ENCODE data around the gene MVB12B. TPM values are rescaled to one million over a fixed set of nuclear protein-coding genes. Genes with fewer than 3 reads are reported as not detected.

Gene MVB12B
- total and polyA plus RNA-seq, 2 of the 4 experiments (the other 2 are of a cell fraction) = 2.0 to 4.0 TPM

DNA sequence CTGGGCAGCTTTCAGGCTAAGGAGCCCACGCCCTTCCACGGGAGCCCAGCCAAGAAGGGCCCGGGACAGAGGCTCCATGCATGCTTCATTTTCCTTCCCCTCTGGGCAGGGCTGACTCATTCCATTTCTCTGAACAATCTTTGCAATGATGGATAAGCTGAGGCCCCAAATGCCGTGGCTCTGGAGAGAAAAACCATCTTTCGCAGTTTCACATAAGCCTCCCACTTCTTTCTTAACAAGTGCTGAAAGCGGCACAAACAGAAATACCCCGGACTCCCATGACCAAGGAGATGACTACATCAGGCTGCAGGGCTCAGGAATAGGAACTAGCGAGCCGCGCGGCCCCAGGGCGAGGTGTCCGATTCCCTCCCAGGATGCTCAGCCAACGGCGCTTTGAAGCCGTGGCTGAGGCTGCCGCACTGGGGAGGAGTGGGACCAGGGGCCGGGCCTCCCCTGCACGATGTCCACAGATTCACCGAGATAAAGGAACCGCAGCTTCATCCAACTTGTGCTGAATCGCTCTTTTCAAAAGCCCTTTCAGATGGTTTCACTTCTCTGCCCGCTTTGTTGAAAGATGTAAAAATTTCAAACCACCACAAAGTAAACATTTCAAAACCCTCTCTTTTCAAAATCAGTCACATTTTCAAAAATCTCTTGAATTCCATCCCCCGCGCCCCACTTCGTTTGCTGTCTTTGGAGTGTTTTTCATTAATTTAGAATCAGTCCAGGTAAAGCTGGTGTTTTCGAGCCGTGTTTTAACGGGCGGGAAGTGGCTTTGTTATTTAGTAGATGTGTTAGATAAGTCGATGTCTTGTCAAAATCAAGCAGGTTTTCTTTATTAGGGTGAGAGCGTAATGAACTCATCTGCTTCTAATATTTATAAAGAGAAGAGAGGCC lies 190.6 kb downstream of the MVB12B start (continued):
- TF ChIP-seq MAZ (IDR thresholded peaks at IDR 0.05; ENCODE audit: borderline replicate concordance, low read depth, low read length) (no peak), POLR2A (IDR thresholded peaks at IDR 0.05; ENCODE audit: low read depth, low read length) (no peak)

DNA sequence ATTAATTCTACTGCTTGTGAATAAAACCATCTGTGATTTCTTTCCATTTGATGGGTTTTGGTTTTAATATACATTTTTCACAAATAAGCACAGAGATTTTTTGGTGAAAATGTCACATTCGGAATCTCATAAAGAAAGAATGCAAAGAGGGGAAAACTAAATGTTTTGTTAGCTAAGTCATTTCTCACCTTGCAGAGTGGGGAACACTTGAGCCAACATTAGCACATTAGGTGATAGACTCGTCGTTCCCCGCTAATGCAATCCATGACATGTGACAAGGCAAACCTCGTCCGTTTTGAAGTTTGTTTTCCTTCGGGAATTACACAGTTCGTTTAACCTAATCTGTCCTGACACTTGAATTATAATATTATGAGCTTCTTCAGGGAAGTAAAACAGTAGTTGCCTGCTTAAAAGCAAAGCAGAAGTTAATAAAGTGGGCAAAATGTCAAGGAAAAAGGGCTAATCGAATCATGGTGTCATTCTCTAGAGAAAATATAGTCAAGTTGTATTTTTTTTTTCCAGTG lies 191.3 kb downstream of the MVB12B start:
- Histone ChIP-seq H4K8ac (ENCODE audit: low read depth in 2 of 2, low read length in 2 of 2) (no peak overlapping the region), H4K5ac (ENCODE audit: low read depth, low read length) (no peak overlapping the region), H3K4me2 (ENCODE audit: low read depth, low read length) (peak overlapping the region; percentile 73), H2BK5ac (ENCODE audit: low read depth, low read length, poor library complexity, severe bottlenecking) (no peak overlapping the region), H2BK20ac (ENCODE audit: low read depth, low read length) (no peak overlapping the region), H4K91ac (ENCODE audit: insufficient read depth, low read depth, low read length) (no peak overlapping the region), H3K18ac (ENCODE audit: low read depth, low read length) (no peak overlapping the region), H3K36me3 (ENCODE audit: control insufficient read depth, insufficient read depth, low read length) (no peaks in the 10 kb centered on the region), H3K4me1 (ENCODE audit: control insufficient read depth, insufficient read depth, low read length) (peaks cover 2% of the 10 kb centered on the region; the same call in 1 of the 2 replicates), H3K4me3 (ENCODE audit: insufficient read depth, low read depth, low read length) (no peak overlapping the region), H2BK120ac (ENCODE audit: low read depth, low read length) (no peak overlapping the region), H4K20me1 (ENCODE audit: insufficient read depth, low read length) (no peaks in the 10 kb centered on the region; the same call in 1 of the 2 replicates), H3K79me1 (ENCODE audit: low read depth in 1 of 2, low read length in 2 of 2) (no peaks in the 10 kb centered on the region), H3K27ac (ENCODE audit: insufficient read depth, low read length) (no peak overlapping the region), H2AK5ac (ENCODE audit: low read depth, low read length) (no peak overlapping the region), H3K56ac (ENCODE audit: extremely low read depth, insufficient read depth, low read length) (no peak overlapping the region), H2AK9ac (replicated peaks; ENCODE audit: low read depth, low read length, poor library complexity) (no peak overlapping the region), H3K9me3 (ENCODE audit: control insufficient read depth, insufficient read depth, low read length) (no peaks in the 10 kb centered on the region), H3K14ac (replicated peaks; ENCODE audit: low read depth, low read length) (no peak overlapping the region), H2BK15ac (ENCODE audit: low read depth, low read length) (no peak overlapping the region), H3K23ac (ENCODE audit: low read depth, low read length) (no peak overlapping the region), H3K27me3 (ENCODE audit: control insufficient read depth, insufficient read depth, low read length) (peaks cover 58% of the 10 kb centered on the region), H3K4ac (ENCODE audit: low read depth, low read length) (no peak overlapping the region), H3K9ac (ENCODE audit: low read depth, low read length) (no peak overlapping the region), H3K9me1 (ENCODE audit: insufficient read depth, low read length) (no peaks in the 10 kb centered on the region), H2AFZ (replicated peaks; ENCODE audit: low read length, poor library complexity) (no peak overlapping the region)
- in situ Hi-C loops (cut with MboI; ENCODE audit: low sequenced_read_pairs) (no loop called here), dilution Hi-C loops (cut with HindIII; ENCODE audit: low sequenced_read_pairs, unreplicated experiment) (no loop called here), intact Hi-C loops (cut with micrococcal nuclease) (no loop called here)
- no TSS peak for BruUV-seq (replicated peaks)
- no peak for TF ChIP-seq SMC3 (IDR thresholded peaks at IDR 0.05; ENCODE audit: low read depth, low read length)
- no peak for TF ChIP-seq MXI1 (IDR thresholded peaks at IDR 0.05; ENCODE audit: borderline replicate concordance, low read depth, low read length)
- TF ChIP-seq, protein P1, sequence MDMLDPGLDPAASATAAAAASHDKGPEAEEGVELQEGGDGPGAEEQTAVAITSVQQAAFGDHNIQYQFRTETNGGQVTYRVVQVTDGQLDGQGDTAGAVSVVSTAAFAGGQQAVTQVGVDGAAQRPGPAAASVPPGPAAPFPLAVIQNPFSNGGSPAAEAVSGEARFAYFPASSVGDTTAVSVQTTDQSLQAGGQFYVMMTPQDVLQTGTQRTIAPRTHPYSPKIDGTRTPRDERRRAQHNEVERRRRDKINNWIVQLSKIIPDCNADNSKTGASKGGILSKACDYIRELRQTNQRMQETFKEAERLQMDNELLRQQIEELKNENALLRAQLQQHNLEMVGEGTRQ (IDR thresholded peaks at IDR 0.05; ENCODE audit: low read depth, low read length) = no peak
- TF ChIP-seq, protein P2, sequence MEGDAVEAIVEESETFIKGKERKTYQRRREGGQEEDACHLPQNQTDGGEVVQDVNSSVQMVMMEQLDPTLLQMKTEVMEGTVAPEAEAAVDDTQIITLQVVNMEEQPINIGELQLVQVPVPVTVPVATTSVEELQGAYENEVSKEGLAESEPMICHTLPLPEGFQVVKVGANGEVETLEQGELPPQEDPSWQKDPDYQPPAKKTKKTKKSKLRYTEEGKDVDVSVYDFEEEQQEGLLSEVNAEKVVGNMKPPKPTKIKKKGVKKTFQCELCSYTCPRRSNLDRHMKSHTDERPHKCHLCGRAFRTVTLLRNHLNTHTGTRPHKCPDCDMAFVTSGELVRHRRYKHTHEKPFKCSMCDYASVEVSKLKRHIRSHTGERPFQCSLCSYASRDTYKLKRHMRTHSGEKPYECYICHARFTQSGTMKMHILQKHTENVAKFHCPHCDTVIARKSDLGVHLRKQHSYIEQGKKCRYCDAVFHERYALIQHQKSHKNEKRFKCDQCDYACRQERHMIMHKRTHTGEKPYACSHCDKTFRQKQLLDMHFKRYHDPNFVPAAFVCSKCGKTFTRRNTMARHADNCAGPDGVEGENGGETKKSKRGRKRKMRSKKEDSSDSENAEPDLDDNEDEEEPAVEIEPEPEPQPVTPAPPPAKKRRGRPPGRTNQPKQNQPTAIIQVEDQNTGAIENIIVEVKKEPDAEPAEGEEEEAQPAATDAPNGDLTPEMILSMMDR (conservative IDR thresholded peaks at IDR 0.05; ENCODE audit: low read depth, low read length) = no peak
- 10% methylated on average over 2 of the region's 9 CpGs; no CpG with 5 or more reads in 1 of the 2 experiments for WGBS, 2 experiments (ENCODE audit: extremely low coverage in 2 of 2, insufficient read length in 1 of 2)
- POLR2A ChIA-PET (ENCODE audit: unreplicated experiment) = no interaction called here
- CTCF ChIA-PET = interaction anchor here (0.7 to 1.7 kb wide), 2 partner anchors 15 to 19 kb away, joined by 3 to 5 read pairs; no protein-coding TSS in a partner anchor
- DNase-seq = no peak
- no peak for ATAC-seq (ENCODE audit: low read depth)
